Neutrophil (primary cell): Measurements from ENCODE around the gene RAD51B.

Source experiments
- H3K27ac ChIP-seq: fragments of 200-600 bp; sonication (generic); 2 replicates; pipeline ENCODE4 v1.5.1; 2016; ENCODE audit warnings: mild to moderate bottlenecking, moderate library complexity
- H3K27me3 ChIP-seq: fragments of 200-600 bp; sonication (generic); 2 replicates; pipeline ENCODE4 v1.6.0; 2016; ENCODE audit warnings: mild to moderate bottlenecking
- H3K36me3 ChIP-seq: fragments of 200-600 bp; sonication (generic); 2 replicates; pipeline ENCODE4 v1.5.1; 2017
- H3K4me1 ChIP-seq, 2 experiments: fragments of 200-600 bp in 1 of 2; sonication (generic) in 1 of 2; 1 replicate in 1 of 2; 2 replicates in 1 of 2; pipeline versions ENCODE4 v1.5.1 to v1.6.1; 2013 to 2016; ENCODE audit warnings: low read depth in 1 of 2, low read length in 1 of 2, mild to moderate bottlenecking in 1 of 2, moderate library complexity in 1 of 2; ENCODE audit not compliant: control insufficient read depth in 1 of 2, insufficient read depth in 1 of 2
- H3K4me3 ChIP-seq, 2 experiments: fragments of 200-600 bp in 1 of 2; sonication (generic) in 1 of 2; 1 replicate in 1 of 2; 2 replicates in 1 of 2; pipeline ENCODE4 v1.5.1; 2013 to 2016; ENCODE audit warnings: low read depth in 1 of 2, low read length in 1 of 2, mild to moderate bottlenecking in 1 of 2, moderate library complexity in 1 of 2
- H3K9me3 ChIP-seq: fragments of 200-600 bp; sonication (generic); 2 replicates; pipeline ENCODE4 v1.5.1; 2016
- CTCF ChIP-seq: fragments of 200-600 bp; sonication (generic); IDR thresholded peaks from 2 replicates; pipeline ENCODE4 v1.5.1; 2016; ENCODE audit warnings: antibody characterized with exemption

RAD51B gene

GRCh38 chr14:68016255-68016914 lies 196.8 kb downstream of the RAD51B start:
- Histone ChIP-seq H3K4me3 (no peak overlapping the region), H3K36me3 (no peaks in the 10 kb centered on the region), H3K9me3 (no peaks in the 10 kb centered on the region), H3K4me1 (no peaks in the 10 kb centered on the region), H3K27ac (no peak overlapping the region), H3K27me3 (no peaks in the 10 kb centered on the region)
- no peak for TF ChIP-seq CTCF

GRCh38 chr14:68018598-68018997 lies 199.0 kb downstream of the RAD51B start:
- H3K9me3 ChIP-seq: no peaks in the 10 kb centered on the region
- no peaks in the 10 kb centered on the region for H3K36me3 ChIP-seq
- no peaks in the 10 kb centered on the region for H3K27me3 ChIP-seq
- H3K27ac ChIP-seq: no peak overlapping the region
- no peaks in the 10 kb centered on the region for H3K4me1 ChIP-seq
- H3K4me3 ChIP-seq: no peak overlapping the region
- TF ChIP-seq CTCF: no peak

GRCh38 chr14:68020493-68020892 lies 200.9 kb downstream of the RAD51B start:
- Histone ChIP-seq H3K36me3 (no peaks in the 10 kb centered on the region), H3K4me3 (no peak overlapping the region), H3K27me3 (no peaks in the 10 kb centered on the region), H3K9me3 (no peaks in the 10 kb centered on the region), H3K4me1 (no peaks in the 10 kb centered on the region), H3K27ac (no peak overlapping the region)
- no peak for TF ChIP-seq CTCF

DNA sequence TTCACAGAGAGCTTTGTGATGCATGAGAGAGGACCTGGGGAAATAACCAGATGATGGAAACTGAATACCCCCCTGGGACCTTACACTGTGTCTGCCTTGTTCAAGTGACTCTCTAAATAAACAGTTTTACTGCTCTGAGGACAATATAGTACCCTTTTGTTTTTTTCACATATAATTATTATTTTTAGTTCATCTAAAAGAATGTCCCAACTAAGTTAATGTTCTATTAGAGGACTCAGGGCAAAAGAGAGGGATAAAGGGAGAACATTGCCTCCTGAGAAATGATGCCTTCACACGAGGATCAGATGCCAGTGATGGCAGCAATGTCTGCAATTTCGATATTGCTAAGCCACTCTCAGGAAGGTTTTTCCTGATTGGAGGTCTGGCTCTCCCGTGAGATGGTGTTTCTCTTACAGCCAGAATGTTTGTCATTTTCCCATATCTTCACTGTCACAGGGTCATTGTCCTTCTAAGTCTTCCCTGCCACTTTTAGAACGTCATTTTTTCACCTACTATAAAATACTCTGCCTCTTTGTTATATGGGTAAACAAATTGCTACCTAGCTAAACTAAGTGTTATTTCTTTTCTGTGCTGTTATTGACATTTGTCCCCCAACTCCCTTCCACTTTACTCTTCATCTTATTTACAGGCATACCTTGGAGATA lies 201.6 kb downstream of the RAD51B start:
- Histone ChIP-seq H3K27me3 (no peaks in the 10 kb centered on the region), H3K4me1 (no peaks in the 10 kb centered on the region), H3K4me3 (no peak overlapping the region), H3K9me3 (no peaks in the 10 kb centered on the region), H3K36me3 (no peaks in the 10 kb centered on the region), H3K27ac (no peak overlapping the region)
- TF ChIP-seq CTCF: no peak

DNA sequence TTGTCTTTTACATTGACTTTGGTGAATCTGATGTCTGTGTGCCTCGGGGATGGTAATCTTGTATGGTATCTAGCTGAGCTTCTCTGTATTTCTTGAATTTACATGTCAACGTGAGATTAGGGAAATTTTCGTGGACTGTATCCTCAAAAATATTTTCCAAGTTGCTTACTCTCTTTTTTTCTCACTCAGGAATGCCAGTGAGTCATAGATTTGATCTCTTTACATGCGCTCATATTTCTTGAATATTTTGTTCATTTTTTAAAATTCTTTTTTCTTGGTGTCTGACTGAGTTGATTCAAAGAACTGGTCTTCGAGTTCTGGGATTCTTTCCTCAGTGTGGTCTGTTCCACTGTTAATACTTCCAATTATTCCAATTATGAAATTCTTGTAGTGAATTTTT lies 207.7 kb downstream of the RAD51B start:
- Histone ChIP-seq H3K4me1 (no peaks in the 10 kb centered on the region), H3K4me3 (no peak overlapping the region), H3K9me3 (no peaks in the 10 kb centered on the region), H3K36me3 (no peaks in the 10 kb centered on the region), H3K27me3 (no peaks in the 10 kb centered on the region), H3K27ac (no peak overlapping the region)
- no peak for TF ChIP-seq CTCF
